Trophoblast cell (in vitro differentiated cells and primary cell): ENCODE measurements around the gene ABRACL.
A peak's percentile ranks its signal among the peaks of the same experiment; 100 is the strongest.

Experiments
- DNase-seq, 2 donors: peaks; one replicate each; pipeline ENCODE4 v3.0.0-alpha.2; 2016
- H2AFZ ChIP-seq: 2 replicates; pipeline ENCODE4 v1.6.1; 2013; ENCODE audit warnings: low read length, moderate library complexity, mild to moderate bottlenecking; ENCODE audit not compliant: insufficient read depth, poor library complexity
- H2AK5ac ChIP-seq: 2 replicates; pipeline ENCODE4 v1.6.1; 2013; ENCODE audit warnings: mild to moderate bottlenecking, low read length
- H2BK120ac ChIP-seq: 2 replicates; pipeline ENCODE4 v1.6.1; 2013; ENCODE audit warnings: low read length, mild to moderate bottlenecking, moderate library complexity; ENCODE audit not compliant: insufficient read depth, poor library complexity
- H2BK12ac ChIP-seq: 2 replicates; pipeline ENCODE4 v1.6.1; 2013; ENCODE audit warnings: mild to moderate bottlenecking, low read length, moderate library complexity
- H2BK5ac ChIP-seq: 2 replicates; pipeline ENCODE4 v1.6.1; 2013; ENCODE audit warnings: low read length, low read depth, moderate library complexity, mild to moderate bottlenecking; ENCODE audit not compliant: poor library complexity
- H3K14ac ChIP-seq: 2 replicates; pipeline ENCODE4 v1.6.1; 2013; ENCODE audit warnings: mild to moderate bottlenecking, low read length
- H3K18ac ChIP-seq: 2 replicates; pipeline ENCODE4 v1.6.1; 2013; ENCODE audit warnings: mild to moderate bottlenecking, low read length
- H3K23ac ChIP-seq: 2 replicates; pipeline ENCODE4 v1.6.1; 2013; ENCODE audit warnings: low read length
- H3K27ac ChIP-seq: 2 replicates; pipeline ENCODE4 v1.5.1; 2013; ENCODE audit warnings: low read depth, mild to moderate bottlenecking, inconsistent platforms, low read length, moderate library complexity
- H3K27me3 ChIP-seq: 2 replicates; pipeline ENCODE4 v1.6.1; 2013; ENCODE audit warnings: inconsistent platforms, mild to moderate bottlenecking, low read length, moderate library complexity; ENCODE audit not compliant: insufficient read depth
- H3K36me3 ChIP-seq, 2 experiments: 1 replicate in 1 of 2; 2 replicates in 1 of 2; pipeline ENCODE4 v1.6.1; 2013; ENCODE audit warnings: low read length in 2 of 2, mild to moderate bottlenecking in 2 of 2, moderate library complexity in 1 of 2; ENCODE audit not compliant: insufficient read depth in 2 of 2, control insufficient read depth in 1 of 2
- H3K4ac ChIP-seq: 2 replicates; pipeline ENCODE4 v1.6.1; 2013; ENCODE audit warnings: low read depth, mild to moderate bottlenecking, low read length, moderate library complexity
- H3K4me1 ChIP-seq, 2 experiments: 1 replicate in 1 of 2; 2 replicates in 1 of 2; pipeline ENCODE4 v1.6.1; 2013; ENCODE audit warnings: low read length in 2 of 2, mild to moderate bottlenecking in 2 of 2, moderate library complexity in 1 of 2; ENCODE audit not compliant: insufficient read depth in 2 of 2, control insufficient read depth in 1 of 2
- H3K4me2 ChIP-seq: 2 replicates; pipeline ENCODE4 v1.6.1; 2013; ENCODE audit warnings: inconsistent platforms, mild to moderate bottlenecking, low read length, moderate library complexity
- H3K4me3 ChIP-seq: 2 replicates; pipeline ENCODE4 v1.5.1; 2013; ENCODE audit warnings: mild to moderate bottlenecking, low read depth, low read length, inconsistent platforms
- H3K79me1 ChIP-seq: one replicate; pipeline ENCODE4 v1.6.1; 2013; ENCODE audit warnings: low read length
- H3K79me2 ChIP-seq: 2 replicates; pipeline ENCODE4 v1.6.1; 2013; ENCODE audit warnings: low read length, mild to moderate bottlenecking; ENCODE audit not compliant: control insufficient read depth, insufficient read depth, poor library complexity
- H3K9ac ChIP-seq: 2 replicates; pipeline ENCODE4 v1.6.1; 2013; ENCODE audit warnings: mild to moderate bottlenecking, low read length
- H3K9me3 ChIP-seq: 2 replicates; pipeline ENCODE4 v1.6.1; 2013; ENCODE audit warnings: low read depth, mild to moderate bottlenecking, control low read depth, inconsistent platforms, low read length; ENCODE audit not compliant: insufficient read depth
- H4K12ac ChIP-seq: 2 replicates; pipeline ENCODE4 v1.6.1; 2013; ENCODE audit warnings: low read depth, mild to moderate bottlenecking, low read length, moderate library complexity
- H4K8ac ChIP-seq: 2 replicates; pipeline ENCODE4 v1.6.1; 2013; ENCODE audit warnings: low read depth, mild to moderate bottlenecking, low read length, moderate library complexity
- H4K91ac ChIP-seq: one replicate; pipeline ENCODE4 v1.6.1; 2013; ENCODE audit warnings: low read depth, mild to moderate bottlenecking, low read length, moderate library complexity
- WGBS: extraction: QIAGEN DNeasy Blood & Tissue Kit; methylation state at CpG from one replicate; pipeline ENCODE4 v1.1.7; 2013; ENCODE audit warnings: missing lambda C conversion rate; ENCODE audit not compliant: insufficient read length, insufficient coverage; ENCODE audit errors: extremely low coverage; 5-methylcytosine and 5-hydroxymethylcytosine counted together

The ABRACL gene

GRCh38 chr6:138996524-138996923 is 32.0 kb upstream of the ABRACL start:
- H4K91ac ChIP-seq: no peak overlapping the region
- no peak overlapping the region for H4K8ac ChIP-seq
- H3K36me3 ChIP-seq: no peaks in the 10 kb centered on the region
- peaks cover 0 to 3% of the 10 kb centered on the region in 2 experiments for H3K4me1 ChIP-seq
- no peaks in the 10 kb centered on the region for H3K79me1 ChIP-seq
- H2AFZ ChIP-seq: no peak overlapping the region
- no peak overlapping the region for H3K4ac ChIP-seq
- H3K14ac ChIP-seq: no peak overlapping the region
- no peak overlapping the region for H3K4me2 ChIP-seq
- H4K12ac ChIP-seq: no peak overlapping the region
- H3K4me3 ChIP-seq: no peak overlapping the region
- no CpG with 5 or more reads among the region's 3 CpGs for WGBS
- H3K27me3 ChIP-seq: no peaks in the 10 kb centered on the region
- H3K23ac ChIP-seq: no peak overlapping the region
- no peaks in the 10 kb centered on the region for H3K79me2 ChIP-seq
- DNase-seq: no peak
- no peak overlapping the region for H2AK5ac ChIP-seq
- H2BK5ac ChIP-seq: no peak overlapping the region
- no peak overlapping the region for H3K27ac ChIP-seq
- no peak overlapping the region for H2BK120ac ChIP-seq
- H3K9me3 ChIP-seq: no peaks in the 10 kb centered on the region
- no peak overlapping the region for H3K9ac ChIP-seq
- H3K18ac ChIP-seq: no peak overlapping the region
- no peak overlapping the region for H2BK12ac ChIP-seq

GRCh38 chr6:138997136-138997535 is 31.4 kb upstream of the ABRACL start:
- peaks cover 0 to 3% of the 10 kb centered on the region in 2 experiments for H3K4me1 ChIP-seq
- no peak overlapping the region for H3K27ac ChIP-seq
- H4K12ac ChIP-seq: no peak overlapping the region
- no peak overlapping the region for H4K8ac ChIP-seq
- H3K4ac ChIP-seq: no peak overlapping the region
- no peak overlapping the region for H3K18ac ChIP-seq
- H3K14ac ChIP-seq: no peak overlapping the region
- no peaks in the 10 kb centered on the region for H3K79me1 ChIP-seq
- H3K9ac ChIP-seq: no peak overlapping the region
- H3K27me3 ChIP-seq: no peaks in the 10 kb centered on the region
- no peak overlapping the region for H4K91ac ChIP-seq
- no peak overlapping the region for H2BK120ac ChIP-seq
- no peak overlapping the region for H2AFZ ChIP-seq
- H2BK5ac ChIP-seq: no peak overlapping the region
- no CpG with 5 or more reads among the region's 5 CpGs for WGBS
- no peaks in the 10 kb centered on the region for H3K9me3 ChIP-seq
- H3K4me2 ChIP-seq: no peak overlapping the region
- no peak for DNase-seq
- H2AK5ac ChIP-seq: no peak overlapping the region
- no peak overlapping the region for H2BK12ac ChIP-seq
- H3K36me3 ChIP-seq: no peaks in the 10 kb centered on the region
- no peak overlapping the region for H3K23ac ChIP-seq
- H3K79me2 ChIP-seq: no peaks in the 10 kb centered on the region
- no peak overlapping the region for H3K4me3 ChIP-seq

GRCh38 chr6:138999949-139000725 is 28.4 kb upstream of the ABRACL start:
- Histone ChIP-seq H3K4me3 (no peak overlapping the region), H3K9ac (no peak overlapping the region), H3K36me3 (no peaks in the 10 kb centered on the region), H2AFZ (no peak overlapping the region), H3K79me1 (no peaks in the 10 kb centered on the region), H4K8ac (no peak overlapping the region), H3K4me2 (no peak overlapping the region), H4K91ac (no peak overlapping the region), H3K27ac (no peak overlapping the region), H3K14ac (no peak overlapping the region), H3K9me3 (no peaks in the 10 kb centered on the region), H3K18ac (no peak overlapping the region), H2BK5ac (no peak overlapping the region), H3K79me2 (no peaks in the 10 kb centered on the region), H2BK12ac (no peak overlapping the region), H3K4me1 (no peaks in the 10 kb centered on the region), H4K12ac (no peak overlapping the region), H2BK120ac (no peak overlapping the region), H2AK5ac (no peak overlapping the region), H3K27me3 (no peaks in the 10 kb centered on the region), H3K23ac (no peak overlapping the region), H3K4ac (no peak overlapping the region)
- WGBS: no CpG with 5 or more reads among the region's 4 CpGs
- DNase-seq: peak; percentile 53 to 67

- Histone ChIP-seq H4K8ac (no peak overlapping the region), H3K23ac (no peak overlapping the region), H4K12ac (no peak overlapping the region), H3K36me3 (no peaks in the 10 kb centered on the region), H3K4me2 (no peak overlapping the region), H3K14ac (no peak overlapping the region), H3K9ac (no peak overlapping the region), H3K79me2 (no peaks in the 10 kb centered on the region), H3K27me3 (no peaks in the 10 kb centered on the region), H3K79me1 (no peaks in the 10 kb centered on the region), H2AFZ (no peak overlapping the region), H3K27ac (no peak overlapping the region), H3K18ac (no peak overlapping the region), H3K4me3 (no peak overlapping the region), H3K4me1 (no peaks in the 10 kb centered on the region), H2AK5ac (no peak overlapping the region), H3K9me3 (no peaks in the 10 kb centered on the region), H2BK120ac (no peak overlapping the region), H3K4ac (no peak overlapping the region), H4K91ac (no peak overlapping the region), H2BK5ac (no peak overlapping the region), H2BK12ac (no peak overlapping the region)
- no peak for DNase-seq
Measured at GRCh38 chr6:139003751-139004150, 24.8 kb upstream of the ABRACL start.
